K562 (cell line): ENCODE measurements around the gene UBE2G2.

Experiments
- CTCF ChIP-seq, 3 experiments: IDR thresholded peaks in 2 of 3; conservative IDR thresholded peaks in 1 of 3; 2 replicates each; pipeline ENCODE4 v1.5.1; 2011 to 2012; ENCODE audit warnings: low read length in 3 of 3, mild to moderate bottlenecking in 3 of 3, control low read depth in 2 of 3, improper control_type of control experiment in 1 of 3, inconsistent platforms in 1 of 3, low read depth in 1 of 3, mixed read lengths in 1 of 3, moderate library complexity in 1 of 3; ENCODE audit not compliant: insufficient read depth in 2 of 3
- ETS1 ChIP-seq: conservative IDR thresholded peaks from 2 replicates; pipeline ENCODE4 v1.6.1; 2011; ENCODE audit warnings: low read depth, mild to moderate bottlenecking, low read length; ENCODE audit not compliant: control insufficient read depth
- GABPA ChIP-seq: fragments of 200-800 bp; sonication (Bioruptor generic); conservative IDR thresholded peaks from 2 replicates; pipeline ENCODE4 v1.6.1; 2016; ENCODE audit warnings: low read depth, missing genetic modification characterization, missing compliant biosample characterization
- GTF2E2 ChIP-seq: fragments of 200-800 bp; sonication (Bioruptor generic); IDR thresholded peaks from 2 replicates; pipeline ENCODE4 v1.6.1; 2016; ENCODE audit warnings: missing genetic modification characterization, missing compliant biosample characterization
- KDM4B ChIP-seq, 2 experiments: fragments of 450-650 bp in 1 of 2; sonication (generic) in 1 of 2; IDR thresholded peaks; 2 replicates each; pipeline ENCODE4 v1.6.1; 2016 to 2017; ENCODE audit warnings: borderline replicate concordance in 2 of 2, antibody characterized with exemption in 1 of 2, low read depth in 1 of 2, mild to moderate bottlenecking in 1 of 2
- KHSRP ChIP-seq: fragments of 450-650 bp; IDR thresholded peaks from 2 replicates; pipeline ENCODE4 v1.6.1; 2017
- MLLT1 ChIP-seq, 2 experiments: fragments of 450-650 bp; IDR thresholded peaks; 2 replicates each; pipeline ENCODE4 v1.6.1; 2016
- POLR2A ChIP-seq: fragments of 450-650 bp; conservative IDR thresholded peaks from 2 replicates; pipeline ENCODE4 v1.6.1; 2016
- TCF7L2 ChIP-seq: fragments of 150-350 bp; IDR thresholded peaks from 2 replicates; pipeline ENCODE4 v1.6.1; 2016; ENCODE audit warnings: low read depth, mild to moderate bottlenecking, low read length, moderate library complexity
- ZNF174 ChIP-seq: fragments of 250-450 bp; sonication (Bioruptor Pico); IDR thresholded peaks from 2 replicates; pipeline ENCODE4 v1.4.0; 2020; ENCODE audit warnings: mild to moderate bottlenecking

GRCh38 chr21:44846485-44847260, 45.1 kb upstream of the UBE2G2 start:
- TF ChIP-seq GTF2E2 (tag) (no peak), POLR2A (no peak), GABPA (tag) (no peak), ETS1 (no peak), CTCF (IDR thresholded peaks at IDR 0.05 in 2 of 3, conservative IDR thresholded peaks at IDR 0.05 in 1 of 3; ENCODE audit: insufficient read depth in 2 of 3, low read depth in 1 of 3, low read length in 3 of 3) (no peak), ZNF174 (CRISPR knock-in tag) (no peak), MLLT1 (IDR thresholded peaks at IDR 0.05) (no peak), TCF7L2 (no peak), KHSRP (no peak), KDM4B (IDR thresholded peaks at IDR 0.05; ENCODE audit: borderline replicate concordance in 2 of 2, low read depth in 1 of 2) (no peak)
